NCI-H526 treated with DMSO at 0.1 percent for 48 hours (cell line): ENCODE data around the gene RIPOR3.
"Not testable (repeated sequence)": the region's sequence is repeated elsewhere in the genome, so short reads cannot be mapped to it uniquely, and the experiment has no call there.

Experiments used
- DNase-seq: peaks from one replicate; lab custom pipeline; 2025; lab: John Stamatoyannopoulos, UW

The RIPOR3 gene

GRCh38 chr20:50607850-50608749 is 83.2 kb downstream of the RIPOR3 start:
- no peak for DNase-seq

- DNase-seq: no peak
Observed at GRCh38 chr20:50607436-50607835, 83.9 kb downstream of the RIPOR3 start.

GRCh38 chr20:50605136-50605535 is 86.2 kb downstream of the RIPOR3 start:
- no peak for DNase-seq

GRCh38 chr20:50604451-50604850 is 86.9 kb downstream of the RIPOR3 start:
- DNase-seq: no peak

- DNase-seq: no peak
Observed at GRCh38 chr20:50602432-50603088, 88.8 kb downstream of the RIPOR3 start.

GRCh38 chr20:50601511-50602431 is 89.6 kb downstream of the RIPOR3 start:
- DNase-seq: peak; percentile 95

- DNase-seq: no peak
Observed at GRCh38 chr20:50600281-50600895, 91.0 kb downstream of the RIPOR3 start.

GRCh38 chr20:50598768-50599167 is 92.6 kb downstream of the RIPOR3 start:
- not testable (repeated sequence) for DNase-seq

- no peak for DNase-seq
Observed at GRCh38 chr20:50598074-50598473, 93.3 kb downstream of the RIPOR3 start.

- no peak for DNase-seq
Observed at GRCh38 chr20:50597406-50597969, 93.9 kb downstream of the RIPOR3 start.

- no peak for DNase-seq
Observed at GRCh38 chr20:50596694-50597021, 94.7 kb downstream of the RIPOR3 start.

GRCh38 chr20:50595988-50596693 is 95.2 kb downstream of the RIPOR3 start:
- DNase-seq: no peak

- no peak for DNase-seq
Observed at GRCh38 chr20:50595433-50595895, 95.9 kb downstream of the RIPOR3 start.

- DNase-seq: no peak
Observed at GRCh38 chr20:50594591-50595432, 96.5 kb downstream of the RIPOR3 start.

GRCh38 chr20:50594231-50594590 is 97.1 kb downstream of the RIPOR3 start:
- DNase-seq: no peak

GRCh38 chr20:50593005-50593335 is 98.4 kb downstream of the RIPOR3 start:
- DNase-seq: no peak

GRCh38 chr20:50592282-50593004 is 98.9 kb downstream of the RIPOR3 start:
- no peak for DNase-seq

- DNase-seq: no peak
Observed at GRCh38 chr20:50591233-50591852, 100.0 kb downstream of the RIPOR3 start.

GRCh38 chr20:50590348-50590664 is 101.0 kb downstream of the RIPOR3 start:
- DNase-seq: no peak
